Measurements from ENCODE around the gene CDKAL1.
"Not testable (repeated sequence)": the region's sequence is repeated elsewhere in the genome, so short reads cannot be mapped to it uniquely, and the experiment has no call there.

CDKAL1 gene

DNA sequence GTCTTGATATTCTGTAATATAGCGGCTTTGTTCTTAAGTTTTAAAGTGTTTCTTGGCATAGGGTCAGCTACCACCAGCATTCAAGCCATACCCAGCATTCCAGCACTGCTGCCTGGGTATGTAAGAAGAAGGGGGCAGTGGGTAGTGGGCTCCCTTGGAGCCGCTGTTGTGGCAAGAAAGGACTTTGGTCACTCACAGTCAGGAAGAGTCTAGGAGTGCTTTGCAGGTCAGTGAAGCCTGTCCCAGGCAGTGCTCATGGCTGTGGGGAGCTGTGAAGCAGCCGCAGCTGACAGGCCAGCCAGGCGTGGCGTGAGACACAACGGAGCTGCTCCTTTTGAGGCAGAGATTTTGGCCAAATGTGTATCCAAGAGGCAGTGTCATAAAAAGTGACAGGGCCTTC is 512.0 kb downstream of the CDKAL1 start:
- no peak for DNase-seq

DNA sequence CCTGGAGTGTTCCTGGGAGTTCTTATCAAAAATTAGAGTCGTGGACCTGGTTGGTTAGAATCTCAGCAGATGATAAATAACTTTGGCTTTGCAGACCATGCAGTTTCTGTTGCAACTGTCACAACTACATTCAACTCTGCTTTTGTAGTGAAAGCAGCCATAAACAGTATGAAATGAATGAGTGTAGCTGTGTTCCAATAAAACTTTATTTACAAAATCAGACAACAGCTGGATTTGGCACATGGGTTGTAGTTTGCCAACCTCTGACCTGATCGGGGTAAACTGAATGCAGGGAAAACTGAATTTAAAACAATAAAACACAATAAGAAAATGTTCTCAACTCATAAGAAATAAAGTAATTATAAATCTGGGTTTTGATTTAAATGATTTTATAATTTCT is 513.8 kb downstream of the CDKAL1 start:
- no peak for DNase-seq

DNA sequence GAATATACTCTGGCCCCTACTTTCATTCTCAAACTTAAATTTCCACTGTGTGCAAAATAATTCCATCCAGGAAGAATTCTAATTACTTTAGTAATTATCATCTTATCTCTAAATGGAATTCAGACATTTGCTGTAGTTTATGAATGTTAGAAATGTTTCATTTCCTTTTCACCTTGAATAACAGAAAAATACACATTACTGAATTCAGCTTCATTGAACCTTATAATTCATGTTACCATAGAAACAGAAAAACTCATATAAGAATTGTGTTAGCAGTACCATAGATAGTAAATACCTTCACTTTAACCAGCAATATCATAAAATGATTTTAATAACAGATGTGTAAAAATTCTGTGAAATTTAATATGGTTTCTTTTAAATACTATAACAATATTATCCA is 514.9 kb downstream of the CDKAL1 start:
- DNase-seq, result no peak

DNA sequence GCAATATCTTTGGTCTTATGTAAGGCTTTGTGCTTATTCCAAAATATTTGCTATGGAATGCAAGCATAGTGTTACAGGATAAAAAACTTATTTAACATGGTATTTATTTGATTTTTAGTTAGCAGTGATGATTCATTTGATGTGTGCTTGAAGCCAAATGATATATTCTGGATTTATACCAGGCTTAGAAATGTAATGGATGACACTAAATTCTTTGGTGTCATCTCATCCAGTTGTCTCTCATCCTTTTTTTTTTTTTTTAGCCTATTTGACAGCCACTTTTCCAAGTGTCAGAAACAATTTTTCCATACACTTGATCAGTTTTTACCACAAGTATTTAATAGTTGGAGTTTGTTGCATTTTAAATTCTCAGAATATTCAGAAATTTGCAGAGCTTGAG is 515.3 kb downstream of the CDKAL1 start:
- no peak for DNase-seq

DNA sequence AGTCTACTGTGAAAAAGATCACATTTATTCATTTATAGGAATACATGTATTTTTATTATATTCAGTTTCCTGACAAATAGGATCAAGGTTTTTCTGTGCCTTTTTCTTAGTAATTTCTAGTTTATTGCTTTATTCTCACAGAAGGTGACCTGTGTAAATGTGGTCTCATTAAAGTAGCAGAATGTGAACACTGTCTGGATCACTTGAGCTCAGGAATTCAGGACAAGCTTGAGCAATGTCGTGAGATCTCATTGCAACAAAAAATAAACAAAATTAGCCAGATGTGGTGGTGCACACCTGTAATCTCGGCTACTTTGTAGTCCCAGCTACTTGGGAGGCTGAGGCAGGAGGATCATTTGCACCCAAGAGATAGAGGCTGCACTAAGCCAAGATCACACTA is 516.7 kb downstream of the CDKAL1 start:
- DNase-seq, result no peak

DNA sequence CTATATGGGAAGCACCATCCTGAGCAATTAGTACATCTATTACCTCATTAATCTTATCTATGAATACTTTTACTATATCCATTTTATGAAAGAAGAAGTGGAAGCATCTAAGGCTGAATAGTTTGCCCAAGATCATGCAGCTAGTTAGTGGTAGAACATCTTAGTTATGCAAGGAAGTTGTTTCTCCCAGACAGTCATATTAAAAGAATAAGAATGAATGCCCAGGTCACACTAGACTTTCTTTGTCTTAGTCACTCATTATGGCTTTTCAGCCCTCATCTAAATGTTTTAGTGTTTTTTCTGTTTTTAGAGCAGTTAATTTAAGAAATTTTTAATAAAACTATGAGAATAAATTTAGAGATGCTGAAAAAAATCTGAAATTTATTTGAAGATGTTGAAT is 517.5 kb downstream of the CDKAL1 start:
- DNase-seq, result no peak

DNA sequence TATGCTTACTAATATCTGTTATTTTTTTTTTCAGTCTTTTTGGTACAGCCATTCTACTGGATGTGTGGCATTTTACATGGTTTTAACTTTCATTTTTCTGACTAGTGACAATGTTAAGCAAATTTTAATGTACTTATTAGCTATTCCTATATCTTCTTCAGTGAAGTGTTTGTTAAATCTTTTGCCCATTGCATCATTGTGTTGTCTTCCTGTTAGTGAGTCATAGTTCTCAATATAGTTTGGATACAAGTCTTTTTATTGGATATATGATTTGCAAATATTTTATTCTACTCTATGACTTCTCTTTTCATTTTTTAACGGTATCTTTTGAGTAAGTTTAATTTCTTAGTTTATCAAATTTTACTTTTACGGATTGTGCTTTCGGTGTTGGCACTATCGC is 519.4 kb downstream of the CDKAL1 start:
- no peak for DNase-seq

DNA sequence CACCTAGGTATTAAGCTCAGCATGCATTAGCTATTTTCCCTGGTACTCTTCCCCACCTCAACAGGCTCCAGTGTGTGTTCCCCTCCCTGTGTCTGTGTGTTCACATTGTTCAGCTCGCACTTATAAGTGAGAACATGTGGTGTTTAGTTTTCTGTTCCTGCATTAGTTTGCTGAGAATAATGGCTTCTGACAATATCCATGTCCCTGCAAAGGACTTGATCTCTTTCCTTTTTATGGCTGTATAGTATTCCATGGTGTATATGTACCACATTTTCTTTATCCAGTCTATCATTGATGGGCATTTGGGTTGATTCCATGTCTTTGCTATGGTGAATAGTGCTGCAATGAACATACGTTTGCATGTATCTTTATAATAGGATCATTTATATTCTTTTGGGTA is 521.2 kb downstream of the CDKAL1 start:
- DNase-seq, result not testable (repeated sequence)

DNA sequence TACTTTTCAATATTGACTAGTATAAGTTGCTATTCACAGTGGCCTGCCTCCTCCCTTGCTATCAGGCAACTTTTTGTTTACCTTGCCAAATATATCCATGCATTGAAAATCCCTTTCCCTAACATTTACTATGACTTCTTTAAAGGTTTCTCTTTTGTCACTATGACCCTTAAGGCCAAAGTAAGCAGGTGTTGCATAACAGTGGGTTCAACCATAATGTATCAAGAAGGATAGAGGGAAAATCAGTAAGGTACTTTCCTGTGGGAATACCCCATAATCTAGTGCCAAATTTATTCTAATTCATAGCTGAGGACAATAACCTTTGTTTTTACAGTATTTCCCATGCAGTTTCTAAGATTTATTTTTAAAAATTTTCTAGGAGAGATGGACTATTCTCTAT is 527.6 kb downstream of the CDKAL1 start:
- DNase-seq, result no peak

DNA sequence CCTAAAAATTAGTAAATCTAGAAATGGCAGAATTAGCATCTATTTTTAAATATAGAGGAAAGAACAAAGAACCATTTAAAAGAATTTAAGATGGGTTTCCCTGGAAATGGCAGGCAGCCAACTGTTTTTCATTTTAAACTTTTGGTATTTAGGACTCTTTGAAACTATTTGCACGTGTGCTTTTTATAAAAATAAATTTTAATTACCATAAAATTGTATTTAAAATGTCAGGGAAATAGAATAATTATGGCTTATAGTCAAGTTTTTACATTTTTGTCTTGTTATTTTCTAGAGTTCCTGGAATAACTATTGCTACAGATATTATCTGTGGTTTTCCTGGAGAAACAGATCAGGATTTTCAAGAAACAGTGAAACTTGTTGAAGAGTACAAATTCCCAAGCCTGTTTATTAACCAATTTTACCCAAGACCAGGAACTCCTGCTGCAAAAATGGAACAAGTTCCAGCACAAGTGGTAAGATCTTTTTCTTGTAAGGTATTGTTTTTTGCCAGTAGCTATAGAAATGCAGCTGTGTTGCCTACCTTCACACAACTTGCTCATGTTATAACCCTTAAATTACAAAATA is 530.6 kb downstream of the CDKAL1 start:
- DNase-seq, result no peak

DNA sequence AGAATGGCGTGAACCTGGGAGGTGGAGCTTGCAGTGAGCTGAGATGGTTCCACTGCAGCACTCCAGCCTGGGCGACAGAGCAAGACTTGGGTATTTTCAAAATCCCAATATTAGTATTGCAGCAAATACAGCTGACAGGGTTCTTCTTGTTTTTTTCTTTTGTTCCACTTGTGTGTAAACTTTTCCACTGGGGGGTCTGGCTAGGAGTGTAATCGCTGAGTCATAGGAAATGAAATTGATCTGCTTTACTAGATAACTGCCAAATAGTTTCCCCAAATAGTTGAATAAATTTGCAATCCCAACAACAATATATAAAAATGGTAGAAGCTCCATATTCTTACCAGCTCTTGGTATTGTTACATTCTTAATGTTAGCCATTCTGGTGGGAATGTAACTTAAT is 533.3 kb downstream of the CDKAL1 start:
- DNase-seq, result no peak

DNA sequence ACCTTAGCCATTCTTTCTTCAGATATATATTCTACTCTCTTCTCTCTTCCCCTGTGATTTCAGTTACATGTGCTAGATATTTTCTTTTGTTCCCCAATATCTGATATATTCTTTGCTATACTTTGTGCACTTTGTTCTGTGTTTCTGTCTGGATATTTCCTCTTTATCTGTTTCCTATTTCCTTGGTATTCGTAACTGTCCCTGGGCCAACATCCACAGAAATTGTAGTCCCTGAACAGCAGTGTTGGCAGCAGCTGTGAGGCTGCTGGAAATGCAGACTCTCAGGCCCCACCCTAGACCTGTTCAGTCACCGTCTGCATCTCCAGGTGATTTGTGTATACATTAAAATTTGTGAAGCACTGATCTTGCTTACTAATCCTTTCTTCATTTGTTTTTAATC is 536.4 kb downstream of the CDKAL1 start:
- no peak for DNase-seq

DNA sequence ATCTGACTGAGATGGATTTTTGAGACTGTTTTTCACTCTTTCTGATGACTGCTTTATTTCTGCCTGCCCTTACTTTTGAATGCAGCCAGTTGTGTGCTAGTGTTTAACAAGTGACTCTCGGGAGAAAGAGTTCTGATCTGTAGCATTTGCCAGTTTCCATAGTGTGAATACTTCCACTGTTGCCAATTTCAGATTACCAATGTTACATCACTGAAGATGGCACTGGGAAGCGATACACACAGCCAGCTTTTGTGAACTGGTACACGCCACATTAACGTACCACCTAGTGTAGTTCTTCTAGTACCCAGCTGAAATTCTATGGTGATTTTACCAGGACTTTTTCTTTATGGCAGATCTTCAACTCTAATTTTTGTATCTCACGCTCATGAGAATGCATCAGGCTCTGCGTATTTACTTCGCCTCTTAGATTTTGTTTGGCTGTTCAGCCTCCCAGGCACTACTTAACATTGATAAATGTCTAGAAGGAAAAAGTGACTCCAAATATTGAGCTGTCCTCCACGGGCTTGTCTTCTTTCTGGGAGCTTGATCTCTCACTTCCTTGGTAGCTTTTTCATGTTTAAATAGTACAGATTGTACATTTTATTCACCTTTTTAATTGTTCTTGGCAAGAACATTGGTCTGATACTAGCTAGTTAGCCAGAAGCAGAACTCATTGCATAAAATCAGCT is 537.7 kb downstream of the CDKAL1 start:
- DNase-seq, result no peak

DNA sequence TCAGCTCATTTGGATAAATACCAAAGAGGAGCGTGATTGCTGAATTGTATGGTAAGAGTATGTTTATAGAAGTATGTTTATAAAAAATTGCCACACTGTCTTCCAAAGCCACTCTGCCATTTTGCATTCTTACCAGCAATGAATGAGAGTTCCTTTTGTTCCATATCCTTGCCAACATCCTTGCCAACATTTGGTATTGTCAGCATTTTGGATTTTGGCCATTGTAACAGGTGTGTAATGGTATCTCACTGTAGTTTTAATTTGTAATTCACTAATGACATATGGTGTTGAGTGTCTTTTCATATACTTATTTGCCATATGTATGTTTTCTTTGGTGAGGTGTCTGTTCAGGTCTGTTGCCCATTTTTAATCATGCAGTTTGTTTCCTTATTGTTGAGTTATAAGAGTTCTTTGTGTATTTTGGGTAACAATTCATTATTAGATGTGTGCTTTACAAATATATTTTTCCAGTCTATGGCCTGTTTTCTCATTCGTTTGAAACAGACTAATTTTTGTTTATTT is 539.1 kb downstream of the CDKAL1 start:
- DNase-seq, result no peak

DNA sequence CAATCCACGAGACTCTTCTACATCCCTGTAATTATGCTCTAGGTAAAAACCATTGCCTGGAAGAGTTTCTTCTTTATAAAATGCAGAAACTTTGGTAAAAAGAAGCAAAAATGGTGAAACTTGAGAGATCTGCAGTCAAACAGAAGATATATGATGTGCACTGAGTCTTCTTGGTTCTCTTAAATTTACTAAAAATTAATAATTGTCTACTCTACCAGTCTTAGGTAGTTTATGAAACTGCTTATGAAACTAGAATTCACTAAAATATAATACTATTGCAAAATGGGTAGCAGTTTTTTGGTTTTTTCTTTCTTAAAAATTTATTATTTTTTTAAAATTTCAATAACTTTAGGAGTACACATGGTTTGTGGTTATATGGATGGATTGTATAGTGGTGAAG is 540.2 kb downstream of the CDKAL1 start:
- DNase-seq, result no peak

DNA sequence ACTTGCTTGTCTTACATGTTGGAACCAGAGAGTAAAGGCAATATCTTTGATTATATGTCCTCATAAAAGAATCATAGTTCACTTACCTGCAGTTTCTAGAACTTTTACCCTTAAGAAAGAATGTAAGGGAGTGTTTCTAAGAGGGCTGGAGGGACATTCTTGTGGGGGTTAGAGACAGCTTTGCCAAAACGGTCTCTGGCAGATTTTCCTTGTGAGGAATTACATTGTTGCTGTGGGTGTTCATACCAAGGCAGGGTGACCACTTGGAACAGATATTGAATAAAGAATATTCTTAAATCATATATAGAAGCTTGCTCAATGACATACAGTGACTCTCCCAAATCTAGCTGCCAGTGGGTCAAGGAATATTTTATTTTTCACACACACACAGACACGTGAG is 541.7 kb downstream of the CDKAL1 start:
- no peak for DNase-seq

DNA sequence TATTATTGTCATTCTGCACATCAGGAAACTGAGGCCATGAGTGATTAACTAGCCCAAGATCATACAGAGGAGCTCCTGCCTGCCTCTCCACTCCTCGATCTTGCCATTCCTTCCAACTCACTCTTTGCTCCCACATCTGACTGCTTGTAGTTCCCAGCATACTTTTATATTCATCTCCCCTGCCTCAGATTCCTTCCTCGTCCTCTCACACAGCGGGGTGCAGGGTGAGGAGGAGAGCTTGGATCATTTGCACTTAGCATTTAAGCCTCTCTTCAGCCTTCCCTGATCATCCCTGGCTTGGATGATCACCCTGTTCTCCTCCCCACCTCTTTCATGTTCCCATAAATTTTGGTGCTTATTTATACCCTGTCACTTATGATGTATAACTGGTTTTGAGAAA is 544.2 kb downstream of the CDKAL1 start:
- DNase-seq, result no peak

DNA sequence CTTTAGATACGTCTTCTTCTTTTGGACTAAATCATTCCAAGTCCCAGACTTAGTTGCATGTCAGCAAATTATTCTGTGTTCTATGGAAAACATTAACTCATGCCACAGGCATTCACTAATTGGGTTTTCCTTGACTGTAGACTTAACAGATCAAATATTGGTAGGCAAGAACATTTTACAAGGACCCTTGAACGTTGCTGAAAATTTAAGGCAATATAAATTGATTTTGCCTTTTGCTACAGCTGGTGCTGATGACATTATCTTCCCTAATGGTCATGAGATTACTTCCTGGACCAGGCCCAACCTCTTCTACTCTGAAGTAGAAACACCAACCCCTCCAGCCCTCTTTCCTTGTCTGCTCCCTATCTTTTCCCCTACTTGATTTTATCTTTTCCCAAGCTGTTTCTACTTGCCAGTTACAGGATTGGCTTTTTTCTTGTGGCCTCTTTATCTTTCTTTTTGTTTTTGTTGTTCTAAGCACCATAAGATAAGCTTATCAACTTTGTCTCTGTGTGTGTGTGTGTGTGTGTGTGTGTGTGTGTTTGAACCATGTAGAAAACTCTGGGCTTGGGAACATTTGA is 545.3 kb downstream of the CDKAL1 start:
- DNase-seq, result no peak

DNA sequence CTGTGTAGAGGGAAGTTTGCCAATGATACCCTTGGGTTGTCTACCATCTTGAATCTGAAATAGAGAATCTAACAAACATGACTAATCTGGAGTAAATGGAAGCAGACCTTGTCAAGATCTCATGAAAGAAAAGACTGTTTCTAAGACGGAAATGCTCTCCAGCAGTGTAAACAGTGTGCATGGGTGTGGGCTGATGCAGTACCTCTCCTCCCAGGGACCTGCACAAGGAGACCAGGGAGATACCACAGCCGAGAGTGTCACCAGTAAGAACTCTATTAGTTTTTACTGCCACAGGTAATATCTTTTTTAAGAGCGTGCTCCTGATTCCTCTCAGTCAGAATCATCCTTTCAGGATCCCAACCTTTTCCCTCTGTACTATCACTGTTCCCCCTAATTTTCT is 546.0 kb downstream of the CDKAL1 start:
- DNase-seq, result no peak

DNA sequence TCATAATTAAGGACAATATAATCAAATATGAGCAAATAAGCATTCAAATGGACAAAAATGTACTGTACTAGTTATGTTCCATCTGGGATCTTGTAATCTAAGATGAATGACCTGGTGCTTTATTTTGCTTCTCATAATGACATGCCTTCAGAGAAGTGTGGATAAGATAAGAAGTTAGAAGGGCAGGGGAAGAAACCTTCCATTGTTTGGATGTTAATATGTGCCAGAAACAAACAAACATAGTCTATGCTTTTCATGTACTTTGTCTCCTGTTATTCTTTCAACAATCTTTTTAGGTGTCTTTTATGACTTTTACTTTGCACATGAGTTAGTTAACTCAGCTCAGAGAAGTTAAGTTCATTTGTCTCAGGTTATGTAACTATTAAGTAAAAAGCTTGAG is 547.8 kb downstream of the CDKAL1 start:
- DNase-seq, result no peak

DNA sequence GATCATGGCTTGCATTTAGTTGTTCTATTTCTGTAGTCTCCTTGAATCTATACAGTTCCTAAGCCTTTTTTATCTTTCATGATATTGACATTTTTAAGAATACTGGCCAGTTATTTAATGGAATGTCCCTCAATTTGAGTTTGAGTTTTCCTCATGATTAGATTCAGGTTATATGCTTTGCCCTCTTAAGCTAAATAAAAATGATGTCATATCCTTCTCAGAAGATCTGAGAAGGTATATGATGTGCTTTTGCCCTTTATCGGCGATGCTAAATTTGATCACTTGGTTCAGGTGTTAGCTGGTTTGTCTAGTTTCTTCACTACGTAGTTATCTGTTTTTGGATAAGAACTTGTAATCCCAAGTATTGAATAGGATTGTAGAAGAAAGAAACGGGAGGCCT is 549.5 kb downstream of the CDKAL1 start:
- DNase-seq, result no peak

DNA sequence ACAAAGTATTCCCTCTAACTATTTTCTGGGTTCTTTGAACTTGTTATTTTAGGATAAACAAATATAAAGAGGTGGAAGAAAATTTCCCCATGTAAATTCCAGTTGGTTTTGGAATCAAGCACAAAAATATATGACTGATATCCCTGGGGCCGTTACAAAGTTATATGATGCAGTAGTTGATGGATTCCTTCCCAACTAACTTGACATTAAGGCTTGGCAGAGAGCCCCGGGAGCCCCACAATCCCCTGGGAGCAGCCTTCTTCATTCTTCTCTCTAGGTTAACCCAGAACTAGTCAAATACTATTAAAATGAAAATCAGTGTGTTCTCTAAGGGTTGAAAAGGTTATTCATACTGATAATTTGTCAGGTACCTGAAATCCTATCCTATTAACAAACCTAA is 550.4 kb downstream of the CDKAL1 start:
- DNase-seq, result no peak

DNA sequence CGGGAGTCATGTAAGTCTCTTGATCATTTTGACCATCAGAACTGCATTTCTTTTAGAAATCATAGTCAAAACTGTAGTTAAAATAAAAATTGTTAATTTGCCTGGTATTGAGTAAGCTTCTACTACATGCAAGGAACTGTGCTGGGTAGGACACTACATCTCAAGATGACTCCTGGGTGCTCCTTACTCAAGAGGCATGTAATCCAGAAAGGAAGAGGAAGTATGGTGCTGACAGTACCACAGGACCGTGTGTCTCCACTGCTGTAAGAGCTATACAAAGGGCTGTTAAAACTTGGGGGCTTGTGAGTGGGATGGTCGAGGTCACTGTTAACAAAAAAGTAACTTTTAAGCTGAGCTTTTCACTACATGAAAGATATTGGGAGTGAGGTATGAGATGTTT is 551.0 kb downstream of the CDKAL1 start:
- no peak for DNase-seq

DNA sequence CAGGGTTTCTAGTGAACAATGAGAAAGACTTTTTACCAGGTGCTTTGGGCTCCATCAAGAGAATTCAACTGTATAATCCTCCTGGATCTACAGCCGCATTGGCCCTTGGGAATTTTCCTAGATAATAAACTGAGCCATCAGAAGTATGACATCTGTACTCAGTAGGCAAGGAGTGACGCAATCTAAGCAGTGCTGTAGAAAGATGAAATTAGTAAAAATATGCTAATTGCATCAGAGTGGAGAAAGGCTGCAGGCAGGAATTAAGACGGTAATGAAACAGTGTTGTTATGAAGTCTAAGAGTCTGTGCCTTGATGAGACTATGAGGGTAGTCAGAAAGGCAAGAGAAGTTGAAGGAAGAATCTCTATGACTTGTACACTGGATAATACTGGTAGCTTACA is 551.4 kb downstream of the CDKAL1 start:
- no peak for DNase-seq

DNA sequence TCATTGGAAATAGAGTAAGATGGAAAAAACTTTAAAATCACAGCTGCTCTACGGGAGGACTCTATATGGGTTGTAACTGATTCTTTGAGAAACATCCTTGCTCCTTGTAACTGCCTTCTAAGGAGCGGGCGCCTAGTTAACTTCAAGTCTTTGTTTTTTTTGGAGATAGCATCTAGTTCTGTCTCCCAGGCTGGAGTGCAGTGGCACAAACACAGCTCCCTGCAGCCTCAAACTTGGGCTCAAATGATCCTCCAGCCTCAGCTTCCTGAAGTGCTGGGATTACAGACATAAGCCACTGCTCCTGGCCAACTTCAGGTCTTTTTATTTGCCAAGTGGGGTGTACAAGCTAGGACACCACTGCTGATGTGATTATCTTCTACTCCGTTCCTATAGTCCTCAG is 552.9 kb downstream of the CDKAL1 start:
- DNase-seq, result no peak
